K562 (cell line): ENCODE results near the gene INSYN2B. TPM values are rescaled to one million over a fixed set of nuclear protein-coding genes. Genes with fewer than 3 reads are reported as not detected.

ENCODE experiments used
- ATAC-seq: fragments of 200-7000 bp; cut with Tn5 transposase; 3 replicates; pipeline ENCODE4 v1.9.1; 2020; ENCODE audit warnings: moderate library complexity
- BruUV-seq: library from RNA; stranded (reverse); fragments of 400-500 nt; replicated peaks from 2 replicates; lab custom pipeline; 2021; lab: Mats Ljungman, UMichigan
- CTCF ChIA-PET: fragments of 300-600 bp; formaldehyde crosslinking; extraction: SDS; loops from one replicate; lab custom pipeline; 2021; ENCODE audit warnings: low intra/inter-chr PET ratio; lab: Yijun Ruan, JAX
- POLR2A ChIA-PET: fragments of 300-600, 350-650 bp; sonication (Branson Sonifier 250); formaldehyde crosslinking; extraction: SDS; loops from one replicate; lab custom pipeline; 2021; ENCODE audit warnings: antibody characterized with exemption, inconsistent platforms; lab: Yijun Ruan, JAX
- DNase-seq, 4 experiments: peaks; one replicate each; pipeline versions ENCODE4 v3.0.0 to v3.0.0-alpha.2; 2011 to 2018; ENCODE audit warnings: low spot score in 3 of 4, mixed read lengths in 3 of 4; ENCODE audit errors: extremely low read depth in 1 of 4
- FAIRE-seq: peaks from 2 replicates; lab custom pipeline; 2011; peaks lifted over from hg19 to GRCh38; lab: Jason Lieb, UNC
- H2AFZ ChIP-seq: 2 replicates; pipeline ENCODE4 v1.6.0; 2011; ENCODE audit warnings: low read depth, low read length, control low read depth, inconsistent platforms
- H3K27ac ChIP-seq: fragments of 200-600 bp; 3 replicates; pipeline ENCODE4 v1.8.0; 2011; ENCODE audit warnings: low read depth, mild to moderate bottlenecking, control low read depth, inconsistent platforms, low read length, moderate library complexity, mixed read lengths; ENCODE audit errors: extremely low read depth
- H3K27me3 ChIP-seq, 2 experiments: fragments of 300-600 bp in 1 of 2; 2 replicates in 1 of 2; 3 replicates in 1 of 2; pipeline versions ENCODE4 v1.6.0 to v1.8.0; 2011; ENCODE audit warnings: inconsistent platforms in 2 of 2, low read length in 2 of 2, mild to moderate bottlenecking in 1 of 2, mixed read lengths in 1 of 2, moderate library complexity in 1 of 2; ENCODE audit not compliant: control insufficient read depth in 2 of 2, insufficient read depth in 2 of 2
- H3K36me3 ChIP-seq: fragments of 300-600 bp; 3 replicates; pipeline ENCODE4 v1.8.0; 2011; ENCODE audit warnings: mild to moderate bottlenecking, low read length, inconsistent platforms; ENCODE audit not compliant: control insufficient read depth, insufficient read depth
- H3K4me1 ChIP-seq, 2 experiments: fragments of 200-600 bp in 1 of 2; replicated peaks in 1 of 2; 2 replicates in 1 of 2; 3 replicates in 1 of 2; pipeline versions ENCODE4 v1.5.1 to v1.8.0; 2011; ENCODE audit warnings: inconsistent platforms in 2 of 2, low read length in 2 of 2, mild to moderate bottlenecking in 1 of 2, mixed read lengths in 1 of 2, moderate library complexity in 1 of 2; ENCODE audit not compliant: control insufficient read depth in 2 of 2, insufficient read depth in 2 of 2
- H3K4me2 ChIP-seq: 2 replicates; pipeline ENCODE4 v1.6.1; 2011; ENCODE audit warnings: low read length, control low read depth, inconsistent platforms, mixed read lengths; ENCODE audit not compliant: insufficient read depth
- H3K4me3 ChIP-seq: fragments of 200-600 bp; sonication (generic), shearing (Covaris generic); 2 replicates; pipeline ENCODE4 v1.5.1; 2016; ENCODE audit warnings: control low read depth, inconsistent platforms
- H3K79me2 ChIP-seq: fragments of 200-600 bp; 3 replicates; pipeline ENCODE4 v1.8.0; 2011; ENCODE audit warnings: low read length, inconsistent platforms; ENCODE audit not compliant: control insufficient read depth, insufficient read depth
- H3K9ac ChIP-seq, 2 experiments: 2 replicates each; pipeline versions ENCODE4 v1.6.0 to v1.6.1; 2011; ENCODE audit warnings: low read depth in 2 of 2, low read length in 2 of 2, control low read depth in 1 of 2, inconsistent platforms in 1 of 2, mild to moderate bottlenecking in 1 of 2, mixed read lengths in 1 of 2; ENCODE audit not compliant: insufficient read depth in 1 of 2
- H3K9me1 ChIP-seq: one replicate; pipeline ENCODE4 v1.6.0; 2011; ENCODE audit warnings: inconsistent platforms, mild to moderate bottlenecking, low read length, moderate library complexity; ENCODE audit not compliant: control insufficient read depth, insufficient read depth
- H3K9me3 ChIP-seq: replicated peaks from 2 replicates; pipeline ENCODE4 v1.5.1; 2011; ENCODE audit warnings: low read depth, low read length, inconsistent platforms; ENCODE audit not compliant: control insufficient read depth, insufficient read depth
- H4K20me1 ChIP-seq: replicated peaks from 2 replicates; pipeline ENCODE4 v1.6.1; 2011; ENCODE audit warnings: low read length, inconsistent platforms, mixed read lengths; ENCODE audit not compliant: control insufficient read depth, insufficient read depth
- DMBX1 ChIP-seq: fragments of 250-450 bp; sonication (Bioruptor Pico); IDR thresholded peaks from 2 replicates; pipeline ENCODE4 v1.8.0; 2022; ENCODE audit warnings: inconsistent platforms, mild to moderate bottlenecking, moderate library complexity, borderline replicate concordance
- GTF2F1 ChIP-seq: IDR thresholded peaks from 2 replicates; pipeline ENCODE4 v1.6.1; 2011; ENCODE audit warnings: low read depth, low read length, improper control_type of control experiment
- TAF9B ChIP-seq: fragments of 450-650 bp; IDR thresholded peaks from 2 replicates; pipeline ENCODE4 v1.6.1; 2018; ENCODE audit warnings: mild to moderate bottlenecking; ENCODE audit not compliant: partially characterized antibody
- TCFL5 ChIP-seq: fragments of 250-450 bp; sonication (Bioruptor Pico); conservative IDR thresholded peaks from 2 replicates; pipeline ENCODE4 v1.6.1; 2021; ENCODE audit warnings: mild to moderate bottlenecking, moderate library complexity, matching md5 sums
- WGBS: fragments of 100-300 bp; shearing (Covaris generic); methylation state at CpG from one replicate; pipeline ENCODE4 v1.1.6; 2016; ENCODE audit warnings: low coverage, mixed read lengths; ENCODE audit not compliant: insufficient coverage; ENCODE audit errors: missing lambda C conversion rate; 5-methylcytosine and 5-hydroxymethylcytosine counted together
- in situ Hi-C: fragments of 300-500 bp; cut with MboI; formaldehyde crosslinking; loops from 4 replicates; pipeline ENCODE4 v1.15.0; 2018; ENCODE audit warnings: inconsistent platforms, mixed read lengths
- intact Hi-C: fragments of 100-400 bp; cut with micrococcal nuclease; formaldehyde crosslinking; loops from 2 replicates; pipeline ENCODE4 v1.14.2; 2022
- polyA plus RNA-seq, 8 experiments: library from polyadenylated mRNA; depleted of rRNA in 4 of 8; stranded (reverse) in 5 of 8; unstranded in 3 of 8; fragments of >200 nt; fragmentation: Nextera tagmentation in 2 of 8; fragmentation: Illumina TruSeq in 1 of 8; extraction: Ambion mirVana in 2 of 8; extraction: Trizol in 1 of 8; gene quantifications; 2 replicates each; pipeline versions ENCODE4 v1.2.1 to v1.2.3, GENCODE V29; 2011 to 2014; ENCODE audit warnings: inconsistent platforms in 1 of 8, missing spikeins in 1 of 8
- total RNA-seq, 7 experiments: library from RNA; depleted of rRNA in 6 of 7; stranded (reverse); fragments of >200 nt in 6 of 7; fragmentation: Illumina TruSeq in 2 of 7; extraction: Trizol in 2 of 7; gene quantifications; 2 replicates each; pipeline versions ENCODE4 v1.2.1 to v1.2.3, GENCODE V29; 2011 to 2021; ENCODE audit warnings: low replicate concordance in 1 of 7
- TF ChIP-seq, protein P1 (sequence below), 2 experiments: fragments of 450-650 bp; IDR thresholded peaks; 2 replicates each; pipeline ENCODE4 v1.6.1; 2018; ENCODE audit warnings: mild to moderate bottlenecking in 2 of 2, low read depth in 1 of 2; ENCODE audit not compliant: partially characterized antibody in 2 of 2

Gene INSYN2B
- total and polyA plus RNA-seq, 9 of the 15 experiments (the other 6 are each of a cell fraction or from before 2014, with no cell fraction given), result not detected

DNA sequence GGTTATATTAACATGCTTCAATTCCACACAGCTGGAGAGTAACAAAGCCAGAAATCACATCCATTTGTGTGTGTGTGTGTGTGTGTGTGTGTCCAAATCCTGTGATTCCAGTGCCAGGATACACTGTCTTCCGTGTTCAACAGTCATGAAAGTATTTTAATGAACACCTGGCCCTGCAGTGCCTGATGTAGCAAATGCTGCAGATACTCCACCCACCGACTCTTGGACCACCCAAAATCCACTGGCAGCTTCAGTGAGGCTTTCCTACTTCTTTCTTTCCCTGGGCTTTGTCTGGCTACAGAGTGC lies 13.1 kb upstream of the INSYN2B start:
- Histone ChIP-seq H3K36me3 (no peaks in the 10 kb centered on the region), H4K20me1 (no peaks in the 10 kb centered on the region), H2AFZ (no peak overlapping the region), H3K27ac (no peak overlapping the region), H3K9me3 (no peaks in the 10 kb centered on the region), H3K79me2 (no peaks in the 10 kb centered on the region), H3K9me1 (peaks cover 3% of the 10 kb centered on the region), H3K9ac (no peak overlapping the region), H3K4me3 (no peak overlapping the region), H3K4me2 (no peak overlapping the region), H3K4me1 (no peaks in the 10 kb centered on the region), H3K27me3 (0 out of 5 replicates have a peak, but pooled peaks cover 0 to 3% of the 10 kb centered on the region in 2 experiments)
- TF ChIP-seq DMBX1 (no peak), TAF9B (no peak), TCFL5 (CRISPR knock-in tag) (no peak), GTF2F1 (no peak)
- TF ChIP-seq, protein P1, sequence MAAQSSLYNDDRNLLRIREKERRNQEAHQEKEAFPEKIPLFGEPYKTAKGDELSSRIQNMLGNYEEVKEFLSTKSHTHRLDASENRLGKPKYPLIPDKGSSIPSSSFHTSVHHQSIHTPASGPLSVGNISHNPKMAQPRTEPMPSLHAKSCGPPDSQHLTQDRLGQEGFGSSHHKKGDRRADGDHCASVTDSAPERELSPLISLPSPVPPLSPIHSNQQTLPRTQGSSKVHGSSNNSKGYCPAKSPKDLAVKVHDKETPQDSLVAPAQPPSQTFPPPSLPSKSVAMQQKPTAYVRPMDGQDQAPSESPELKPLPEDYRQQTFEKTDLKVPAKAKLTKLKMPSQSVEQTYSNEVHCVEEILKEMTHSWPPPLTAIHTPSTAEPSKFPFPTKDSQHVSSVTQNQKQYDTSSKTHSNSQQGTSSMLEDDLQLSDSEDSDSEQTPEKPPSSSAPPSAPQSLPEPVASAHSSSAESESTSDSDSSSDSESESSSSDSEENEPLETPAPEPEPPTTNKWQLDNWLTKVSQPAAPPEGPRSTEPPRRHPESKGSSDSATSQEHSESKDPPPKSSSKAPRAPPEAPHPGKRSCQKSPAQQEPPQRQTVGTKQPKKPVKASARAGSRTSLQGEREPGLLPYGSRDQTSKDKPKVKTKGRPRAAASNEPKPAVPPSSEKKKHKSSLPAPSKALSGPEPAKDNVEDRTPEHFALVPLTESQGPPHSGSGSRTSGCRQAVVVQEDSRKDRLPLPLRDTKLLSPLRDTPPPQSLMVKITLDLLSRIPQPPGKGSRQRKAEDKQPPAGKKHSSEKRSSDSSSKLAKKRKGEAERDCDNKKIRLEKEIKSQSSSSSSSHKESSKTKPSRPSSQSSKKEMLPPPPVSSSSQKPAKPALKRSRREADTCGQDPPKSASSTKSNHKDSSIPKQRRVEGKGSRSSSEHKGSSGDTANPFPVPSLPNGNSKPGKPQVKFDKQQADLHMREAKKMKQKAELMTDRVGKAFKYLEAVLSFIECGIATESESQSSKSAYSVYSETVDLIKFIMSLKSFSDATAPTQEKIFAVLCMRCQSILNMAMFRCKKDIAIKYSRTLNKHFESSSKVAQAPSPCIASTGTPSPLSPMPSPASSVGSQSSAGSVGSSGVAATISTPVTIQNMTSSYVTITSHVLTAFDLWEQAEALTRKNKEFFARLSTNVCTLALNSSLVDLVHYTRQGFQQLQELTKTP (IDR thresholded peaks at IDR 0.05; ENCODE audit: low read depth in 1 of 2, partially characterized antibody in 2 of 2), result no peak
- intact Hi-C loops (no loop called here), in situ Hi-C loops (no loop called here)
- CTCF ChIA-PET, result no interaction called here
- no peak for DNase-seq
- no TSS peak for BruUV-seq
- no peak for ATAC-seq
- FAIRE-seq, result no peak
- POLR2A ChIA-PET, result interaction anchor here (0.6 kb wide), 1 partner anchor 1958 kb away, joined by 3 read pairs; no protein-coding TSS in a partner anchor
- WGBS, result 5% methylated on average over 2 of the region's 2 CpGs
